Astrocyte (in vitro differentiated cells and primary cell): ENCODE results near the gene FGFR4. TPM values are rescaled to one million over a fixed set of nuclear protein-coding genes. Genes with fewer than 3 reads are reported as not detected.

Experiments used
- DNase-seq: peaks from one replicate; pipeline ENCODE4 v3.0.0-alpha.2; 2010; ENCODE audit warnings: low read depth
- FAIRE-seq: peaks from 2 replicates; lab custom pipeline; 2011; peaks lifted over from hg19 to GRCh38; lab: Jason Lieb, UNC
- H2AFZ ChIP-seq: 2 replicates; pipeline ENCODE4 v1.6.0; 2012; ENCODE audit warnings: low read depth, low read length, inconsistent platforms
- H3K27ac ChIP-seq: 2 replicates; pipeline ENCODE4 v1.5.1; 2011; ENCODE audit warnings: low read depth, low read length, inconsistent platforms
- H3K27me3 ChIP-seq: 2 replicates; pipeline ENCODE4 v1.6.0; 2011; ENCODE audit warnings: low read length, inconsistent platforms; ENCODE audit not compliant: insufficient read depth
- H3K36me3 ChIP-seq: 2 replicates; pipeline ENCODE4 v1.5.1; 2011; ENCODE audit warnings: low read length, inconsistent platforms; ENCODE audit not compliant: insufficient read depth
- H3K4me1 ChIP-seq: 2 replicates; pipeline ENCODE4 v1.5.1; 2011; ENCODE audit warnings: low read length, inconsistent platforms; ENCODE audit not compliant: insufficient read depth
- H3K4me2 ChIP-seq: 2 replicates; pipeline ENCODE4 v1.6.0; 2012; ENCODE audit warnings: low read length, inconsistent platforms
- H3K4me3 ChIP-seq: 2 replicates; pipeline ENCODE4 v1.5.1; 2011; ENCODE audit warnings: low read depth, mild to moderate bottlenecking, low read length, inconsistent platforms; ENCODE audit not compliant: insufficient read depth
- H3K79me2 ChIP-seq: 2 replicates; pipeline ENCODE4 v1.6.0; 2012; ENCODE audit warnings: mild to moderate bottlenecking, low read length, inconsistent platforms; ENCODE audit not compliant: insufficient read depth
- H3K9ac ChIP-seq: 2 replicates; pipeline ENCODE4 v1.6.0; 2012; ENCODE audit warnings: mild to moderate bottlenecking, low read length, inconsistent platforms
- H3K9me3 ChIP-seq: 2 replicates; pipeline ENCODE4 v1.5.1; 2012; ENCODE audit warnings: low read depth, mild to moderate bottlenecking, low read length, inconsistent platforms; ENCODE audit not compliant: insufficient read depth
- H4K20me1 ChIP-seq: 2 replicates; pipeline ENCODE4 v1.6.0; 2012; ENCODE audit warnings: low read length, inconsistent platforms; ENCODE audit not compliant: insufficient read depth
- H3K27ac Mint-ChIP-seq: one replicate; pipeline ENCODE4 v1.8.0; 2021; ENCODE audit warnings: mild to moderate bottlenecking, mixed read lengths; ENCODE audit not compliant: unreplicated experiment
- H3K27me3 Mint-ChIP-seq: one replicate; pipeline ENCODE4 v1.8.0; 2021; ENCODE audit warnings: low read depth, mixed read lengths; ENCODE audit not compliant: unreplicated experiment
- H3K36me3 Mint-ChIP-seq: one replicate; pipeline ENCODE4 v1.8.0; 2021; ENCODE audit warnings: low read depth, mixed read lengths; ENCODE audit not compliant: unreplicated experiment
- H3K4me1 Mint-ChIP-seq: one replicate; pipeline ENCODE4 v1.8.0; 2021; ENCODE audit warnings: low read depth, mixed read lengths; ENCODE audit not compliant: unreplicated experiment
- H3K4me3 Mint-ChIP-seq: one replicate; pipeline ENCODE4 v1.8.0; 2021; ENCODE audit warnings: mild to moderate bottlenecking, moderate library complexity, mixed read lengths; ENCODE audit not compliant: unreplicated experiment
- H3K9me3 Mint-ChIP-seq: one replicate; pipeline ENCODE4 v1.8.0; 2021; ENCODE audit warnings: mild to moderate bottlenecking, mixed read lengths; ENCODE audit not compliant: unreplicated experiment
- CTCF ChIP-seq: IDR thresholded peaks from 2 replicates; pipeline ENCODE4 v1.5.1; 2011; ENCODE audit warnings: low read depth, mild to moderate bottlenecking, inconsistent platforms, low read length, moderate library complexity; ENCODE audit not compliant: insufficient read depth
- EZH2 ChIP-seq: IDR thresholded peaks from 2 replicates; pipeline ENCODE4 v1.6.1; 2012; ENCODE audit warnings: mild to moderate bottlenecking, low read length, inconsistent platforms; ENCODE audit not compliant: insufficient read depth
- total RNA-seq: library from RNA; stranded (reverse); gene quantifications from 2 replicates; pipeline ENCODE4 v1.2.1, GENCODE V29; 2021

FGFR4 gene
- total RNA-seq, 1 donor from 2014 or later, result 4.8 TPM

- Histone ChIP-seq H3K4me1 (no peaks in the 10 kb centered on the region), H3K9ac (no peak overlapping the region), H3K27ac (no peak overlapping the region), H3K4me3 (no peak overlapping the region), H2AFZ (no peak overlapping the region), H4K20me1 (no peaks in the 10 kb centered on the region), H3K79me2 (no peaks in the 10 kb centered on the region), H3K36me3 (no peaks in the 10 kb centered on the region), H3K4me2 (no peak overlapping the region), H3K9me3 (no peaks in the 10 kb centered on the region), H3K27me3 (no peaks in the 10 kb centered on the region)
- TF ChIP-seq CTCF (no peak), EZH2 (no peak)
- Mint-ChIP-seq H3K27ac (no peak overlapping the region), H3K4me3 (no peak overlapping the region), H3K4me1 (peaks cover 4% of the 10 kb centered on the region), H3K27me3 (peaks cover 6% of the 10 kb centered on the region), H3K9me3 (no peaks in the 10 kb centered on the region), H3K36me3 (no peaks in the 10 kb centered on the region)
- DNase-seq (no peak), FAIRE-seq (no peak)
These were observed 11.4 kb downstream of the FGFR4 start for GRCh38 chr5:177098120-177098469.

GRCh38 chr5:177098470-177099141 is 11.9 kb downstream of the FGFR4 start:
- Mint-ChIP-seq H3K4me3 (no peak overlapping the region), H3K27me3 (peaks cover 6% of the 10 kb centered on the region), H3K9me3 (no peaks in the 10 kb centered on the region), H3K36me3 (no peaks in the 10 kb centered on the region), H3K4me1 (peaks cover 4% of the 10 kb centered on the region), H3K27ac (no peak overlapping the region)
- DNase-seq (no peak), FAIRE-seq (no peak)
- Histone ChIP-seq H3K36me3 (no peaks in the 10 kb centered on the region), H3K27me3 (no peaks in the 10 kb centered on the region), H3K9me3 (no peaks in the 10 kb centered on the region), H3K4me2 (no peak overlapping the region), H3K4me3 (no peak overlapping the region), H4K20me1 (no peaks in the 10 kb centered on the region), H3K9ac (no peak overlapping the region), H3K79me2 (no peaks in the 10 kb centered on the region), H2AFZ (peak overlapping the region; percentile 41), H3K4me1 (no peaks in the 10 kb centered on the region), H3K27ac (no peak overlapping the region)
- TF ChIP-seq CTCF, result no peak
- TF ChIP-seq EZH2, result no peak

GRCh38 chr5:177099422-177100093 is 12.8 kb downstream of the FGFR4 start:
- Histone ChIP-seq H2AFZ (no peak overlapping the region), H3K4me3 (no peak overlapping the region), H3K27ac (no peak overlapping the region), H3K4me1 (no peaks in the 10 kb centered on the region), H3K4me2 (no peak overlapping the region), H3K9ac (no peak overlapping the region), H4K20me1 (no peaks in the 10 kb centered on the region), H3K79me2 (no peaks in the 10 kb centered on the region), H3K36me3 (no peaks in the 10 kb centered on the region), H3K27me3 (no peaks in the 10 kb centered on the region), H3K9me3 (no peaks in the 10 kb centered on the region)
- Mint-ChIP-seq H3K27me3 (peaks cover 10% of the 10 kb centered on the region), H3K27ac (no peak overlapping the region), H3K9me3 (no peaks in the 10 kb centered on the region), H3K4me1 (peaks cover under 1% of the 10 kb centered on the region), H3K4me3 (no peak overlapping the region), H3K36me3 (no peaks in the 10 kb centered on the region)
- no peak for FAIRE-seq
- no peak for DNase-seq
- no peak for TF ChIP-seq CTCF
- no peak for TF ChIP-seq EZH2
